VCaP (cell line): ENCODE data around the gene RECK.

Source experiments
- H3K27ac ChIP-seq: fragments of 450-650 bp; 2 replicates; pipeline ENCODE4 v1.5.1; 2017
- TF ChIP-seq, protein P1 (sequence below): fragments of 450-650 bp; conservative IDR thresholded peaks from 2 replicates; pipeline ENCODE4 v1.5.1; 2017; ENCODE audit warnings: mild to moderate bottlenecking, moderate library complexity

Gene RECK

DNA sequence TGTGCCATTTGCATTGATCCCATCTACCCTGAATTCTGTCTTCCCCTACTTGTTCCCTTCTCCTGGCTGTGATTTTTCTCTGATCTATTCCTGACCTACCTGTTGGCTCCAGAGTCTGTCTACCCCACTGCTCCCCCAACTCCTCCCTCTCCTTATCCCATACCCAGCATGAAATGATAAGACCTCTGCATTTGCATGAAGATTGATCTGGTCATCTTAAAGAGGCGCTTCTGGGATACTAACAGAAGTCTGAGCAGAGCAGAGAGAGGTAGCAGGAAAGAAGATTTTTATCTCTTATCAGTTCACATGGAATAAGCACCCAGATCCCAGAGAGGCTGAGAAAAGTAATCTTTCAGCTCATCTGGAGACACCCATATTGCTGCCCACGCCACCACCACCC is 81.5 kb downstream of the RECK start:
- peak overlapping the region; percentile 53 for H3K27ac ChIP-seq
- TF ChIP-seq, protein P1, sequence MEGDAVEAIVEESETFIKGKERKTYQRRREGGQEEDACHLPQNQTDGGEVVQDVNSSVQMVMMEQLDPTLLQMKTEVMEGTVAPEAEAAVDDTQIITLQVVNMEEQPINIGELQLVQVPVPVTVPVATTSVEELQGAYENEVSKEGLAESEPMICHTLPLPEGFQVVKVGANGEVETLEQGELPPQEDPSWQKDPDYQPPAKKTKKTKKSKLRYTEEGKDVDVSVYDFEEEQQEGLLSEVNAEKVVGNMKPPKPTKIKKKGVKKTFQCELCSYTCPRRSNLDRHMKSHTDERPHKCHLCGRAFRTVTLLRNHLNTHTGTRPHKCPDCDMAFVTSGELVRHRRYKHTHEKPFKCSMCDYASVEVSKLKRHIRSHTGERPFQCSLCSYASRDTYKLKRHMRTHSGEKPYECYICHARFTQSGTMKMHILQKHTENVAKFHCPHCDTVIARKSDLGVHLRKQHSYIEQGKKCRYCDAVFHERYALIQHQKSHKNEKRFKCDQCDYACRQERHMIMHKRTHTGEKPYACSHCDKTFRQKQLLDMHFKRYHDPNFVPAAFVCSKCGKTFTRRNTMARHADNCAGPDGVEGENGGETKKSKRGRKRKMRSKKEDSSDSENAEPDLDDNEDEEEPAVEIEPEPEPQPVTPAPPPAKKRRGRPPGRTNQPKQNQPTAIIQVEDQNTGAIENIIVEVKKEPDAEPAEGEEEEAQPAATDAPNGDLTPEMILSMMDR = no peak

DNA sequence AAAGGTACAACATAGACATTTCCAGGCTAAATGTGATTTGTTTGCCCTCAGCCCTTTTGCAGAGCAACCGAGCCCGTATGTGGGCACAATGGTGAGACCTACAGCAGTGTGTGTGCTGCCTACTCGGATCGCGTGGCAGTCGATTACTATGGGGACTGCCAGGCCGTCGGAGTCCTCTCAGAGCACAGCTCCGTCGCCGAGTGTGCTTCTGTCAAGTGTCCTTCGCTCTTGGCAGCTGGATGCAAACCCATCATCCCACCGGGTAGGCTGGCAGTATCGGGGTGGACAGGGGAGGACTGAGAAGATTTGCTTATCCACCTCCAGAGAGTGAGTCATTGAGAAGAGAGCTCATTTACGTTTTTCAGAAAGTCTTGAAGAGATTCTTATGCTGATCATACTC is 82.0 kb downstream of the RECK start:
- H3K27ac ChIP-seq = peak overlapping the region; percentile 53
- TF ChIP-seq, protein P1 = no peak

DNA sequence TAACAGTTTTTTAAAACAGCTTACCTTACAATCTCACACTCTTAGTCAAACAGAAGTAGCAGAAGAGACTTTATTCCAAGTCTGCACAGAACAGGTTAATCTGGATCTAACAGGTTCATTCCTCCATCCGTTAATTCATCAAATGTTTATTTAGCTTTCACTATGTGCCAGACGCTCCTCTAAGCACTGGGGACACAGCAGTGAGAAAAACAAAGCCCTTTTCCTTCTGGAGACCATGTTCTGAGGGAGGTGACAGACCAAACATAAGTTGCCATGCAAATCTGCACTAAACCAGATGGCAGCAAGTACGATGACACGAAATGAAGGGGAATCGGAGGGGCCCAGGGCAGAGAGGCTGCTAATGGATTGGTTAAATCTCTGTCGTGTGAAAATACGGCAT is 82.8 kb downstream of the RECK start:
- TF ChIP-seq, protein P1 = no peak
- peak overlapping the region; percentile 53 for H3K27ac ChIP-seq

DNA sequence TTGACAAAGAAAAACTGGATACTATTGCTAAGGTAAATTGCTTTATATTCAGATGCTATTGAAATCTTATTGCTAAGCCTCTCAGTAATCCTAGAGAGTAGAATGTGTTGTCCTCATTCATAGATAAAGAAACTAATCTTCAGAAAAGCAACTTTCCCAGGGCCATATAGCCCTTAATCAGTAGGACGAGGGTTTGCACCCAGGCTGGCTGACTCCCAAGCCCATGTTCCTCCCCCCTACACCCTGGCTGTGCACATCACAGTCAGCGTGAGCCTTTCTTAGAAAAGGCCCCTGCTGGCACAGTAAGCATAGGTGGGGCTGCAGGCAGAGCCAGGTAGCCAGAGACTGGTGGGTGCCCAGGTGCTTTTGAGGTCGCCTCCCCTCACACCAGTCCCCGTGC is 84.0 kb downstream of the RECK start:
- TF ChIP-seq, protein P1 = no peak
- H3K27ac ChIP-seq = 0 out of 2 replicates have a peak overlapping the region, but pooled peaks have one; percentile 53

DNA sequence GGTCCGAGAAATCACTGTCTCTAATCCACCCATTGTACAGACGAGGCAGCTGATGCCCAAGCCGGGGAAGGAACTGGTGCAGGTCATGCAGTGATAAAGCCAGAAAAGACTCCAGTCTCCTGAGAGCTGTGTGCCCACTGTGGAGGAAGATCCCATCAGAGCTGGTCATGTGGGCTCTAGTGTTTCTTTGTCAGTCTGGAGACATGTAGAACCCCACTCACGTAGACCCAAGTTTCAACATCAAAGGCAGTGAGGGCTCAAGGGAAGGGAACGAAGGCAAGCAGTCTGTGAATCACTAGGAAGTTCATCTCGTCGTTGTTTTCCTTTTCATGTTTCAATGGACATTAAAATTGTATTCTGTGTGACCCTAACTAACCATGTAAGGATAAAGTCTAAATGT is 85.3 kb downstream of the RECK start:
- TF ChIP-seq, protein P1 = no peak
- no peak overlapping the region for H3K27ac ChIP-seq

DNA sequence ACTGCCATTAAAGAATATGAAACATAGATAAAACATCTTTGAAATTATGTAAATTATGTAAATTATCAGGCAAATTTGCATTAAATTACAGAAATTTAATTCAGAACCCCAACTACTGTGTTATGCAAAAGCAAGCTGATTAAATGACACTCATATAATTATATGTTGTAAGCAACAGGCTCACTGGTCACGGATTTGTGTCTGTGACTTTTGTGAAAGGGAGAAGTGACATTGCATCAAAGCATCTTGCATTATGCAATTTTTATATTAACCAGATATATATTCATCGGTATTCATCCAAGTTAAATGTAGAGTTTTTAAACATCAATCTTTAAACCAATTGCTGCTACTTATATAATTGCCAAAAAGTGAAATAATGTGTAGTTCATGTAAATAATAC is 86.8 kb downstream of the RECK start:
- H3K27ac ChIP-seq = no peak overlapping the region
- TF ChIP-seq, protein P1 = no peak

DNA sequence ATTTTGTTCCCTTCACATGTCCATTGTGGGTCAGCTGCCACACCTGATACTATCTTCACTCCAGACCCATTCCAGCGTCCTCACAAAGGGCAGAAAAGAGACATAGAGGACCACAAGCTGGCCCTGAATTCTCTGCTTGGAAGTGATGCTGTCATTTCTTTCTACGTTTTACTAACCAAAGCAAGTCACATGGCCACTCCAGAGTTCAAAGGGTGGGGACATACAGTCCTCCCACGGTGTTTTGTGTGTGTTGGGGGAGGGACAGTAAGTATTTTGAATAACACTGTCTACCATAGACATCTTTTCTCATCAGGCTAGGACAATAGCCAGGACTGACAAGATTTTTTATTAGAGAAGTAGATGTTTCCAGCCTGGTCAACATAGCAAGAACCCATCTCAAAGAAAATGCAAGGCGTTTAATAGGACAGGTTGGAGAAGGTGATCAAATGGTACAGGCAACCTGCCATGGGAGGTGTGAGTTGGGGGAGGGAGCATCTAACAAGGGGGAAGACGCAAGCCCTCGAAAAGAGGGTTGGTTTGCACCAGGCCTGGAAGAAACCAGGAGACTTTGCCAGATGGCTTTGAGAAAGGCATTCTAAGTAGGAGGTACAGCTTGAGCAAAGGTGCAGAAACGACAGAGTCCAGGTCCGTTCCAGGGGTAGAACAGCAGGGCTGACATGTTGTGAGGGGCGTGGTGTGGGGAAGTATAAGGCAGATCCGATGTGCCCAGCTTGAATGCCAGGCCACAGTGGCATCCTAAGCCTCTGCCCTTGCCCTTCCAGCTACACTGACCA is 88.5 kb downstream of the RECK start:
- no peak overlapping the region for H3K27ac ChIP-seq
- TF ChIP-seq, protein P1 = no peak
